Measurements from ENCODE around the gene ATP5PF.
"Not testable (repeated sequence)": the region's sequence is repeated elsewhere in the genome, so short reads cannot be mapped to it uniquely, and the experiment has no call there.

Gene ATP5PF

DNA sequence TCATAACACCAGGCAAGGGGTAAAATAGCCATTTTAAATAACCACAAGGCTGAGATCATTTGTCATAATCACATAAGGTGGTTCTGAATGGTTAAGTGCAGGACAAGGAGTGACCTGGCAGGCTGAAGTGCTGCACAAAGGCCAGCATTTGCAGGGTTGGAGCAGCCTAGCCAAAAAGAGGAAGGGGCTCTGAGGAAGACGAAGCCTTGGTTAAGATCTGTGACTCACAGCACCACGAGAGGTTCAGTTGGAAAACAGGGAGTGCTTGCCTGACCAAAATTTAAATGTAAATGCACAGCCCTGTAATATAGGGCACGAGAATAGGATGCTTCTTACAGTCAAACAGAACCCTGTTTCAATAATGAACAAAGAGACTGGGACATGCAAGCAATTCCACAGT lies 12.1 kb downstream of the ATP5PF start:
- DNase-seq (ENCODE audit: low read depth in 2 of 2) = no peak

DNA sequence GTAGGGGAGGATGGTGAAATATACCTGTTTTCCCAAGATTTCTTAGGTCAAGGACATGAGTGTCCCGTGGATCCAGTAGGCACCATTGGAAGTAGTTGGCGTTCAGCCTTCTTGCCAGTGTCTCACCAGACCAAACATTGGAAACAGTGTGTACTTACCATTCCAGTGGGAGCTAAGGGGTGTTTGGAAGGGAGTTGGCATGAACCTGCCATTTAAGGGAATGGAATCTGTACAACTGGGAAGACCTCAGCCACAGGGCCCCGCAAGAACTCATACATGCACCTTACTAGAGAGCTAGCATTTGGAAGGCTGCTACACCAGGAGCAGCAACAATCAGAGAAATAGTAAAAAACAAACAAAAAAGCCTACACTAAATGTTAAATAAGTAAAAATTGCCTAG lies 12.7 kb downstream of the ATP5PF start:
- no peak for DNase-seq (ENCODE audit: low read depth in 2 of 2)

DNA sequence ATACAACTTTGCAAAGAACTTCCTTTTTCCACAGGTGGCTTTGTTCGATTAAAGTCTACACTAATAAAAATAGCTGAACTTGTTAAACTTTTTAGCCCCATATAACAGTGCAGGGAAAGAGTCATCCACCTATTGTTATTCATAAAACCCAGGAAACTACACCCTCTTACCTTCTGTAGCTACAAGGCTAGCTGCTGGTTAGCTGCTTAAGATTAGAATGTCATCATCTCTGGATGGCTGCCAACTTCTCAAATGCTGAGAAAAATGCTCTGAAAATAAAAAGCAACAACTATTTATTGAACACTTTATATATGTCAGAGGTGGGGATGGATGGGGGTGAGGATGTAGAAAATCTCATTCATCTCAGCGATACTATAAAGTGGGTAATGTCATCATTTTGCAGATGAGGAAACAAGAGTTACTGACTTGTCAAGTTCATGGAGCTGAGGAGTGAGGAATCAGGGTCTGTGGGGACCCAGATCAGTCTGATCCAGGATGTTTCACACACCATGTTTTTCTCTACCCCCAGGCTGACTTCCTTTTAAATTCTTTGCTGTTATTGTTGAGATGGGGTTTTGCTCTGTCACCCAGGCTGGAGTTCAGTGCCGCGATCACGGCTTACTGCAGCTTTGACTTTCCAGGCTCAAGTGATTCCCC lies 17.1 kb downstream of the ATP5PF start:
- DNase-seq (ENCODE audit: low read depth in 2 of 2) = no peak

DNA sequence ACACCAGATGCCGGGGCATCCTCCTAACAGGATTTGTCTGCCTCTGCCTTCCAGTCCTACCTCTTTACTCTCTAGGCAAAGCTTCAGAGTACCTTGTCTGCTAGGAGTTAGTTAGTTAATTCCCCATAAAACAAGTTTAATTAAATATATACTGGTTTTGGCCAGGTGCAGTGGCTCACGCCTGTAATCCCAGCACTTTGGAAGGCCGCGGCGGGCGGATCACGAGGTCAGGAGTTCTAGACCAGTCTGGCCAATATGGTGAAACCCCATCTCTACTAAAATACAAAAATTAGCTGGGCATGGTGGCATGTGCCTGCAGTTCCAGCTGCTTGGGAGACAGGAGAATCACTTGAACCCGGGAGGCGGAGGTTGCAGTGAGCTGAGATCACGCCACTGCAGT lies 20.6 kb downstream of the ATP5PF start:
- DNase-seq (ENCODE audit: low read depth in 2 of 2) = not testable (repeated sequence)

DNA sequence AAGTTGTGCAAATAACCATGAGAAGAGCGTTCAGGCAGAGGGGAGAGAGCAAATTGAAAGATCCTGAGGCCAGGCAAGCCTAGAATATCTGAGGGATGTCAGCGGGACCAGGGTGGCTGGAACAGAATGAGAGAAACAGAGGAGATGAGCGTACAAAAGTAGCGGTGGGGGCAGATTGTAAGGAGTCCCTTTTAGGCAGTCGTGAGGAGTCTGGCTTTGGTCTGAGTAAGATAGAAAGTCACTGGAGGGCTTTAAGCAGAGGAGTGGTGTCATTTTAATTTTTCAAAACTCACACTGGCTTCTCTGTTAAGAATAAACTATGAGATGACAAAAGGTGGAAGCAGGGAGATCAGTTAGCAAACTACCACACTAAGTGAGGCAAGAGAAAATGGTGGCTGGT lies 24.2 kb downstream of the ATP5PF start:
- no peak for DNase-seq (ENCODE audit: low read depth in 2 of 2)

DNA sequence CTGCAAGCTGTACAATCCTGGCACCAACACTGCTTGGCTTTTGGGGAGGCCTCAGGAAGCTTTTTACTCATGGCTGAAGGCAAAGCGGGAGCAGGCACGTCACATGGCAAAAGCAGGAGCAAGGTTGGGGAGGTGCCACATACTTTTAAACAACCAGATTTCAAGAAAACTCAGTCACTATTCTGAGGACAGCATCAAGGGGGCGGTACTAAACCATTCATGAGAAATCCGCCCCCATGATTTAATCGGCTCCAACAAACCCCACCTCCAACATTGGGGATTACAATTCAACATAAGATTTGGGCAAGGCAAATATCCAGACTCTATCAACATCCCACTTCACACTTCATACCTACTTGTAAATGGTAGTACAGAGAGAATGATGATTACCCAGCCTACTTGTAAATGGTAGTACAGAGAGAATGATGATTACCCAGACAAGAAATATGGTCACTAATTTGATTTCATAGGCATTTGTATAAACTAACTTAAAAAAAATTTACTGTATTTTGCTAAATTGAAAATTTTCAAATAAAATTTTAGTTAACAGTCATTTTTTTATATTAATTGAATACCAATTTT lies 24.9 kb downstream of the ATP5PF start:
- DNase-seq (ENCODE audit: low read depth in 2 of 2) = no peak

DNA sequence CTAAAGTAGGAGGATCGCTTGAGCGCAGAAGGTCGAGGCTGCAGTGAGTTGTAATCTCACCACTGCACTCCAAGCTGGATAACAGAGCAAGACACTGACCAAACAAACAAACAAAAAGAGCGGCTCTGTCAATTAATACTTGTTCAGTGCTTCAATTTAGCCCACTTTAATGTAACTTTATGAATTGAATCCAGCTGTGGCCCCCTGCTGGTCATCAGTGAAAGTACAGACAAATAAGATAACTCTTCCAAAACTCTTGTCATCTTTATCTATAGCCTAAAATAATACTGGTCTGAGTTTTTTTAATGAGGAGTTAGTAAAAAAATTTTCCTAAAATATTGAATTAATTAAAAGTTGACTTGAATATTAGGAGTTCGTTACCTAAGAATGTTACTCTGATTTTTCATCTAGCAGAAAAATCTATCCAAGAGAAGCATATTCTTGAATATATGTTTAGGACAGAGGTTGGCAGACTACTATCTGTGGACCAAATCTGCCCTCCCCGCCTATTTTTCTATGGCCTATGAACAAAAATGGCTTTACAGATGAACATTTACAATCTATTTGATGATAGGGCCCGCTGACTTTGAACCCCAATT lies 26.1 kb downstream of the ATP5PF start:
- DNase-seq (ENCODE audit: low read depth in 2 of 2) = no peak

DNA sequence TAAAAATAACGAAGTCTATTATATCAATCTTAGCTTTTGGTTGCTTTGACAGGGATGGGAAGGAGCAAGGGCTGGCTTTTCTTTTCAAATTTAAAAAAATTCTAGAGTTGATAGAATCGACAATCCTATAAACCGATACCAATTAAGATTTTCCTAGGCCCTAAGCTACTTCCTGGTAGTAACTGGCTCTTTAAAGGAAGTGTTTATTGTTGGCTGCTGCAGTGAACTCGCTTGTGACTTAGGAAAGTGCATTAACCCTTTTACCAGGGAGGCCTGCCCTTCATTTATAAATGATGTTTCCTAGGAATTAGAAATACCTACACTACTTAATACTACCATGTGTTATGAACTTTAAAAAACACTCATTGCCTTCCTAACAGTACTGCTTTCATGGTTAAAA lies 33.2 kb downstream of the ATP5PF start:
- no peak for DNase-seq (ENCODE audit: low read depth in 2 of 2)

DNA sequence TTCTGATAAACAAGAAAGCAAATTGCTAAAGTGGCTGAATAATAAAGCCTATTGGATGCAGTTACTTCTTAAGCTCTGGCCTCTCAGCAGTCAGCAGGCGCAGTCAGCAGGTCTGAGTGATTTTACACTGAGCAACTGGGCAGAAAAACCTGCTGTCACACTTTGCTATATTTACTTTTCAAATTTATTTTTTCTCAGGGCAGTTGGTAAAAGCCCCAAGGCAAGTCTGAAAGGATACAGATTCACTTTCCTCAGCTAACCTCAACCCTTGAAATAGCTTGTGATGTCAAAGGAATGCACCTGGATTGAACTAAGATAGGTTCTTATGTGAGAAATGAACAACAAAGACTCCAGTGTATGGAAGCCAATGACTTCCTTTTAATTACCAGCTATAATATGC lies 34.0 kb downstream of the ATP5PF start:
- DNase-seq (ENCODE audit: low read depth in 2 of 2) = no peak

DNA sequence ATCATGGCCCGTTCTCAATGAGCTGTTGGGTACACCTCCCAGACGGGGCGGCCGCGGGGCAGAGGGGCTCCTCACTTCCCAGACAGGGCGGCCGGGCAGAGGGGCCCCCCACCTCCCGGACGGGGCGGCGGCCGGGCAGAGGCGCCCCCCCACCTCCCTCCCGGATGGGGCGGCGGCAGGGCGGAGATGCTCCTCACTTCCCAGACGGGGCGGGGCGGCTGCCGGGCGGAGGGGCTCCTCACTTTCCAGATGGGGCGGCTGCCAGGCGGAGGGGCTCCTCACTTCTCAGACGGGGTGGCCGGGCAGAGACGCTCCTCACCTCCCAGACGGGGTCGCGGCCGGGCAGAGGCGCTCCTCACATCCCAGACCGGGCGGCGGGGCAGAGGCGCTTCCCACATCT lies 39.2 kb downstream of the ATP5PF start:
- DNase-seq (ENCODE audit: low read depth in 2 of 2) = not testable (repeated sequence)

DNA sequence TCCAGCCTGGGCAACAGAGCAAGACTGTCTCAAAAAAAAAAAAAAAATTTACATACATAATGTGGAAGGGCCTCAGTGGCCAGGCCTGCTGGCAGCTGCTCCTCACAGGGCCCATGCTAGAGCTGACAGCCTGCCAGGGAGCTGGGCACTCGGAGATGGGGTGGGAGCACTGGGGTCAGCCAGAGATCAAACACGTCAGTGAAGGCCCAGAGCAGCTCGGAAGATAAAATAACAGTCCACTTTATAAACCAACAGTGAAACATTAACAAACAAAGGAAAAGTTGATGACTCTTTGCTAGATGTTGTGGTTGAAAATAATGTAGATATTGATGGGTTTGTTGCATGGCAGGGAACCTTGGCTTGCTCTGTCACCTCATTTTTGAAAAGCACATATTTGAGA lies 42.7 kb downstream of the ATP5PF start:
- DNase-seq (ENCODE audit: low read depth in 2 of 2) = no peak

DNA sequence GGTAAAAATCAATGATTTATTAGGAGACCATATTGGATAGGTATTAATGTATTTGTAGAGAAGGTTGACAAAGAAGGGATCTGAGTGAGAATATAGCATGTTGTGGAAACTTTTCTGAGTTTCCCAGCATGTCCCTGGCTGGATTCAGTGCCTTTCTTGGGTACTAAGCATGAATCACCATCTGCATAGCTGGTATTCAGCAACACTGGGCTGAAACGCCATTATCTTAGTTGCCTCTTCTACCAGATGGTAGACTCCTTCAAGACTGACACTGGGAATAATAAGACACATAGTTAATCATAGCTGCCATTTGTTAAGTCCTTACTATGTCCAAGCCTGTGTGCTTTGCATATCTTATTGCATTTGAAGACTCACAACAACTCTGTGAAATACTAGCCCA lies 45.5 kb downstream of the ATP5PF start:
- no peak for DNase-seq (ENCODE audit: low read depth in 2 of 2)

DNA sequence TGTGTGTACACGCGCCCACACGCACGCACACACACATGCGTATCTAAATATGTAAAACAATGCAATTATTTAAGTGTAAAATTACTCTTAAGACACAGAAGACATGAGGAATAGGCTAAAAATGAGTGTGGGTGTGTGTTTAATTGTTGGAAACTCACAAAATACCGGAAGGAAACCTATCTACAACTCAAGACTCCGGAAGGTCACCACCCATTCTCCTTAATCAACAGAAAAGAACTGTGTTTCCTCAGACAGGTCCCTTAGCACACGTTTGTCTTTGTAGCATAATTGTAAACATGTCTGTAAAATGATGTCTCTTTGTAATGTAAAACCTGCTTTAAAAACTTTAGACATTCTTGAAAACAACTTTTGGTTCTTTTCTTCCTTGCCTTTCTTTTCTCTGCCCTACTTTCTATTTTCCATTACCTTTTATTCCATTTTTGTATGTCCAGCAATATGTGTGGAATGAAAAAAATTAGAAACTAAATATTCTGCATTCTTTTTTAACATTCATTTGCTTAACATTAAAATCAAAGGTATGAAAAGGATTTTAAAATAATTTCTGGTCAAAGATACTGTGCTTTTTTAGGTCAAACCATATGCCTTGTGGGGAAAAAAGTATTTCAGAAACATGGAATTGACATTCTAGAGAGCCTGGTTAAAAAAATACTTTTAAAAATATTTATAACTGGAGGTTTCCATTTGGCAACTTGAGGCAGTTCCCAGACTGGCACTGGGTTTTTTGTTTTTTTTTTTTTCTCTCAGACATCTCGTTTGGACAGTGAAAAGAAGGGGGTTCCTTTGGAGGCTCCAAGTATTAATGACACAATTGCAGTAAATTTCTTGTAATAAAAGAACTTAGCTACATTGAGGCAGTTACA lies 46.2 kb downstream of the ATP5PF start:
- no peak for DNase-seq (ENCODE audit: low read depth in 2 of 2)

DNA sequence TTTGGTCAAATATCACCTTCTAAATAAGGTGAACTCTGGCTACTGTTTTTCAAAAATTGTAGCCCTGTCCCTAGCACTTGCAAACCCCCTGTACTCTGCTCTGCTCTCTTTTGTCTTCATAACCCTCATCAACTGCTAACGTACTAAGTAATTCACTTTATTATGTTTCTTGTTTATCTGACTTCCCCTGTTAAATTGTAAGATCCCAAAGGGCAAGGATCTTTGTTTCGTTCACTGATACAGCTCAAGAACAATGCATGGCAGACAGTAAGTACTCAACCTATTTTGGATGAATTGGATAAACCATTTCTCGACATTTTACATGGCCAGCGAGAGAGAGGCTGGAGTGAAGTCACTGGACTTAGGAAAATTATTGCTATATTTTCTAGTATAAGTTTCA lies 46.9 kb downstream of the ATP5PF start:
- DNase-seq (ENCODE audit: low read depth in 2 of 2) = no peak

DNA sequence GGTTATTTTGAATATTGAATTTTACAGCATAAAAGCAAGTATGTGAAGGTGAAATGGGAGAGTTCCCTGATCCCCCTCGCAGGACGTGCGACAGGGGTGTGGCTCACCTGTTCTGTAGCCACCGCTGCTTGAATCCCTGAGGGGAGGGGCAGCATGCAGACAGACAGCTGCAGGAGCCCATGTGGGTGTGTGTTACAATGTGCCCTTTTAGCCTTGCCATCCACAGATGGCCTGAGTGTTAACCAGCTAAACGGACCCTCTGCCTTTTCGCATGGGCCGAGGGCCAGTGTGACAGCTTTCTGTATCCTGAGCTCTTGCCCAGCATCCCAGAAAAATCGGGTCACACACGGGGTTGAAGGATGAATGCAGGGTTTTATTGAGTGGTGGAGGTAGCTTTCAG lies 52.3 kb downstream of the ATP5PF start:
- DNase-seq (ENCODE audit: low read depth in 2 of 2) = no peak

DNA sequence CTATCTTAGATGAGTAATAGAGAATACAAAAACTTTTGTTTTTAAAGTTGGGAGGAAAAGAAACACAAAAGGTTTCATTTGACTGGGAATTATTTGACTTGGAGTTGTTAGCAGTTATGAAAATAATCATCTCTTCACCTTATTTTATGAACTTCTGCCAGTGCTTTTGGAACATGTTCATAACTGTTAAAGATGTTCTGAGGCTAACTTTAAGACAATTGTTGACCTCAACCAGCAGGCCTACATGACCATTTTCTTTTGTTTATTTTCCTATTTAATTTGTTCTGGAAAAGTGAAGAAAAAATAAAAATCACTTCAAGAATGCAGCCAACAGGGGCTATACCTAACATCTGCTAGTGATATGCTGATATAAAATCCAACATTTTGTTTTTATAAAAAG lies 58.3 kb downstream of the ATP5PF start:
- no peak for DNase-seq (ENCODE audit: low read depth in 2 of 2)
